ENCODE measurements around the gene FRS2. TPM values are rescaled to one million over a fixed set of nuclear protein-coding genes. Genes with fewer than 3 reads are reported as not detected.

FRS2 gene
- polyA plus RNA-seq, 3 donors: 42.5 to 45.5 (median 45.2) TPM

GRCh38 chr12:69524755-69525469, 54.7 kb downstream of the FRS2 start:
- DNase-seq (ENCODE audit: low read depth in 3 of 3, low spot score in 2 of 3): no peak

GRCh38 chr12:69527506-69528272, 57.5 kb downstream of the FRS2 start:
- no peak for DNase-seq (ENCODE audit: low read depth in 3 of 3, low spot score in 2 of 3)

GRCh38 chr12:69529021-69529420, 58.8 kb downstream of the FRS2 start:
- DNase-seq (ENCODE audit: low read depth in 3 of 3, low spot score in 2 of 3): no peak

GRCh38 chr12:69533844-69534243, 63.7 kb downstream of the FRS2 start:
- no peak for DNase-seq (ENCODE audit: low read depth in 3 of 3, low spot score in 2 of 3)

- DNase-seq (ENCODE audit: low read depth in 3 of 3, low spot score in 2 of 3): peak; percentile 70 to 77 (median 74)
These were observed 64.2 kb downstream of the FRS2 start for GRCh38 chr12:69534389-69534822.

GRCh38 chr12:69540987-69541386, 70.8 kb downstream of the FRS2 start:
- DNase-seq (ENCODE audit: low read depth in 3 of 3, low spot score in 2 of 3): no peak

GRCh38 chr12:69544087-69544486, 73.9 kb downstream of the FRS2 start:
- DNase-seq (ENCODE audit: low read depth in 3 of 3, low spot score in 2 of 3): no peak

GRCh38 chr12:69545081-69545480, 74.9 kb downstream of the FRS2 start:
- no peak for DNase-seq (ENCODE audit: low read depth in 3 of 3, low spot score in 2 of 3)

- no peak for DNase-seq (ENCODE audit: low read depth in 3 of 3, low spot score in 2 of 3)
These were observed 76.7 kb downstream of the FRS2 start for GRCh38 chr12:69546693-69547438.

- no peak for DNase-seq (ENCODE audit: low read depth in 3 of 3, low spot score in 2 of 3)
These were observed 78.5 kb downstream of the FRS2 start for GRCh38 chr12:69548687-69549086.

GRCh38 chr12:69550569-69551350, 80.6 kb downstream of the FRS2 start:
- DNase-seq (ENCODE audit: low read depth in 3 of 3, low spot score in 2 of 3): no peak

GRCh38 chr12:69553628-69554248, 83.5 kb downstream of the FRS2 start:
- peak in 2 of 3 donors; percentile 34 to 35 for DNase-seq (ENCODE audit: low read depth in 3 of 3, low spot score in 2 of 3)

GRCh38 chr12:69555461-69555860, 85.3 kb downstream of the FRS2 start:
- DNase-seq (ENCODE audit: low read depth in 3 of 3, low spot score in 2 of 3): no peak

- no peak for DNase-seq (ENCODE audit: low read depth in 3 of 3, low spot score in 2 of 3)
These were observed 86.2 kb downstream of the FRS2 start for GRCh38 chr12:69556383-69556782.

GRCh38 chr12:69563166-69563762, 93.1 kb downstream of the FRS2 start:
- DNase-seq (ENCODE audit: low read depth in 3 of 3, low spot score in 2 of 3): no peak

- DNase-seq (ENCODE audit: low read depth in 3 of 3, low spot score in 2 of 3): no peak
These were observed 96.4 kb downstream of the FRS2 start for GRCh38 chr12:69566603-69567002.

- DNase-seq (ENCODE audit: low read depth in 3 of 3, low spot score in 2 of 3): no peak
These were observed 99.0 kb downstream of the FRS2 start for GRCh38 chr12:69569236-69569635.

- no peak for DNase-seq (ENCODE audit: low read depth in 3 of 3, low spot score in 2 of 3)
These were observed 99.9 kb downstream of the FRS2 start for GRCh38 chr12:69570000-69570516.
